RCC 7860 (cell line): ENCODE measurements around the gene MUSK.

Source experiments
- DNase-seq: peaks from one replicate; pipeline ENCODE4 v3.0.0-alpha.2; 2015; ENCODE audit warnings: low spot score
- FAIRE-seq: peaks from 2 replicates; lab custom pipeline; 2012; peaks lifted over from hg19 to GRCh38; lab: Jason Lieb, UNC

The MUSK gene

GRCh38 chr9:110668570-110669167, at the start of gene MUSK:
Gene MUSK (plus strand): TSS chr9:110668791. CDS start chr9:110668905, 114 bp downstream.
- no peak for FAIRE-seq
- DNase-seq = no peak

- FAIRE-seq (no peak), DNase-seq (no peak)
Observed at GRCh38 chr9:110619831-110620230, 48.8 kb upstream of the MUSK start.

GRCh38 chr9:110620726-110621125, 47.9 kb upstream of the MUSK start:
- no peak for DNase-seq
- no peak for FAIRE-seq

- FAIRE-seq = no peak
Observed at GRCh38 chr9:110622368-110622767, 46.2 kb upstream of the MUSK start.

GRCh38 chr9:110623462-110624025, 45.0 kb upstream of the MUSK start:
- DNase-seq (peak; percentile 55), FAIRE-seq (peak; percentile 84)

More at GRCh38 chr9:110622368-110622767, 46.2 kb upstream of the MUSK start:
- DNase-seq = no peak

- DNase-seq (no peak), FAIRE-seq (no peak)
Observed at GRCh38 chr9:110626101-110626829, 42.3 kb upstream of the MUSK start.

GRCh38 chr9:110635589-110635988, 33.0 kb upstream of the MUSK start:
- no peak for FAIRE-seq

GRCh38 chr9:110638381-110638954, 30.1 kb upstream of the MUSK start:
- peak; percentile 42 for DNase-seq
- FAIRE-seq = peak; percentile 89

More at GRCh38 chr9:110635589-110635988, 33.0 kb upstream of the MUSK start:
- no peak for DNase-seq

- no peak for FAIRE-seq
- DNase-seq = no peak
Observed at GRCh38 chr9:110640736-110641135, 27.9 kb upstream of the MUSK start.

- peak; percentile 76 for DNase-seq
- peak; percentile 87 for FAIRE-seq
Observed at GRCh38 chr9:110641293-110641692, 27.3 kb upstream of the MUSK start.

GRCh38 chr9:110648696-110649095, 19.9 kb upstream of the MUSK start:
- DNase-seq (no peak), FAIRE-seq (no peak)

GRCh38 chr9:110650261-110650660, 18.3 kb upstream of the MUSK start:
- no peak for DNase-seq

GRCh38 chr9:110650991-110651411, 17.6 kb upstream of the MUSK start:
- DNase-seq (no peak), FAIRE-seq (no peak)

More at GRCh38 chr9:110650261-110650660, 18.3 kb upstream of the MUSK start:
- no peak for FAIRE-seq

- no peak for DNase-seq
- no peak for FAIRE-seq
Observed at GRCh38 chr9:110655754-110656641, 12.6 kb upstream of the MUSK start.

GRCh38 chr9:110659891-110660541, 8.6 kb upstream of the MUSK start:
- FAIRE-seq (peak; percentile 63), DNase-seq (no peak)

- no peak for DNase-seq
- no peak for FAIRE-seq
Observed at GRCh38 chr9:110669433-110669832, 842 bp downstream of the MUSK start.

- no peak for DNase-seq
- no peak for FAIRE-seq
Observed at GRCh38 chr9:110671849-110672248, 3.3 kb downstream of the MUSK start.

GRCh38 chr9:110672873-110673510, 4.4 kb downstream of the MUSK start:
- DNase-seq = no peak
- FAIRE-seq = no peak

GRCh38 chr9:110687497-110687896, 18.9 kb downstream of the MUSK start:
- FAIRE-seq (no peak), DNase-seq (no peak)

GRCh38 chr9:110688329-110688728, 19.7 kb downstream of the MUSK start:
- no peak for DNase-seq

More at GRCh38 chr9:110688329-110688728, 19.7 kb downstream of the MUSK start:
- no peak for FAIRE-seq
